Calu3 (cell line): ENCODE results near the gene SHISA7. TPM values are rescaled to one million over a fixed set of nuclear protein-coding genes. Genes with fewer than 3 reads are reported as not detected.

ENCODE experiments used
- BruUV-seq: library from RNA; stranded (reverse); fragments of 400-500 nt; replicated peaks from 2 replicates; lab custom pipeline; 2021; lab: Mats Ljungman, UMichigan
- CTCF ChIA-PET: fragments of 300-600 bp; sonication (Branson Sonifier 250); formaldehyde crosslinking; loops from one replicate; lab custom pipeline; 2022; ENCODE audit warnings: antibody characterized with exemption; lab: Charles Lee
- DNase-seq: peaks from one replicate; pipeline ENCODE4 v3.0.0; 2022
- H3K27ac Mint-ChIP-seq: one replicate; pipeline ENCODE4 v1.8.0; 2022; ENCODE audit warnings: mixed read lengths; ENCODE audit not compliant: unreplicated experiment
- H3K27me3 Mint-ChIP-seq: one replicate; pipeline ENCODE4 v1.8.0; 2022; ENCODE audit warnings: mixed read lengths; ENCODE audit not compliant: unreplicated experiment
- H3K36me3 Mint-ChIP-seq: one replicate; pipeline ENCODE4 v1.8.0; 2022; ENCODE audit warnings: mild to moderate bottlenecking, moderate library complexity, mixed read lengths; ENCODE audit not compliant: insufficient read depth, unreplicated experiment
- H3K4me1 Mint-ChIP-seq: one replicate; pipeline ENCODE4 v1.8.0; 2022; ENCODE audit warnings: mild to moderate bottlenecking, low read depth, mixed read lengths; ENCODE audit not compliant: unreplicated experiment
- H3K4me3 Mint-ChIP-seq: one replicate; pipeline ENCODE4 v1.8.0; 2022; ENCODE audit warnings: mild to moderate bottlenecking, low read depth, moderate library complexity, mixed read lengths; ENCODE audit not compliant: unreplicated experiment
- H3K9me3 Mint-ChIP-seq: one replicate; pipeline ENCODE4 v1.8.0; 2022; ENCODE audit warnings: low read depth, mixed read lengths; ENCODE audit not compliant: unreplicated experiment
- intact Hi-C: fragments of 100-400 bp; cut with micrococcal nuclease; formaldehyde crosslinking; loops from one replicate; pipeline ENCODE4 v1.10.0; 2022; ENCODE audit not compliant: unreplicated experiment
- total RNA-seq: library from RNA; stranded (reverse); gene quantifications from 2 replicates; pipeline ENCODE4 v1.2.3, GENCODE V29; 2022
- TF ChIP-seq, protein P1 (sequence below): fragments of 200-600 bp; IDR thresholded peaks from one replicate; pipeline ENCODE4 v1.8.0; 2022; ENCODE audit warnings: antibody characterized with exemption; ENCODE audit not compliant: unreplicated experiment

The SHISA7 gene
- total RNA-seq, 1 experiment from 2014 or later, result not detected

DNA sequence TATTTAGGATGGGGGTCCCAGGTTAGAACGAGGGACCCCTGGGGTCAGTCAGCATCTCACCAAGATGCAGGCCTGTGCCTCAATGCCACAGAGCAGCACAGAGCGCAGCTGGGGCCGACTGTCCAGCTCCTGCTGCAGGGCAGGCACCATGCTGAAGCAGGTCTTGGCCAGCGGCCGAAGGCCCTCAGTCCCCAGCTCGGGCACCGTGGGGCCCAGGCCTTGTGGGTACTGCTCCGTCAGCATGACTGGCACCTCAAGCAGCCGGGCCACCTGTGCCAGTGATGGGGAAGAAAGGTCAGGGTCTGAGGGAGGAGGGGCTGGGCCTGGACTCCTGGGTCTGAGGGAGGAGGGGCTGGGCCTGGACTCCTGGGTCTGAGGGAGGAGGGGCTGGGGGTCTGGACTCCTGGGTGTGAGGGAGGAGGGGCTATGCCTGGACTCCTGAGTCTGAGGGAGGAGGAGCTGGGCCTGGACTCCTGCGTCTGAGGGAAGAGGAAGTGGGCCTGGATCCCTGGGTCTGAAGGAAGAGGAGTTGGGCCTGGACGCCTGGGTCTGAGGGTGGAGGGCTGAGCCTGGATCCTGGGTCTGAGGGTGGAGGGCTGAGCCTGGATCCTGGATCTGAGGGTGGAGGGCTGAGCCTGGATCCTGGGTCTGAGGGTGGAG lies 12.6 kb upstream of the SHISA7 start:
- CTCF ChIA-PET, result no interaction called here
- BruUV-seq, result no TSS peak
- TF ChIP-seq, protein P1, sequence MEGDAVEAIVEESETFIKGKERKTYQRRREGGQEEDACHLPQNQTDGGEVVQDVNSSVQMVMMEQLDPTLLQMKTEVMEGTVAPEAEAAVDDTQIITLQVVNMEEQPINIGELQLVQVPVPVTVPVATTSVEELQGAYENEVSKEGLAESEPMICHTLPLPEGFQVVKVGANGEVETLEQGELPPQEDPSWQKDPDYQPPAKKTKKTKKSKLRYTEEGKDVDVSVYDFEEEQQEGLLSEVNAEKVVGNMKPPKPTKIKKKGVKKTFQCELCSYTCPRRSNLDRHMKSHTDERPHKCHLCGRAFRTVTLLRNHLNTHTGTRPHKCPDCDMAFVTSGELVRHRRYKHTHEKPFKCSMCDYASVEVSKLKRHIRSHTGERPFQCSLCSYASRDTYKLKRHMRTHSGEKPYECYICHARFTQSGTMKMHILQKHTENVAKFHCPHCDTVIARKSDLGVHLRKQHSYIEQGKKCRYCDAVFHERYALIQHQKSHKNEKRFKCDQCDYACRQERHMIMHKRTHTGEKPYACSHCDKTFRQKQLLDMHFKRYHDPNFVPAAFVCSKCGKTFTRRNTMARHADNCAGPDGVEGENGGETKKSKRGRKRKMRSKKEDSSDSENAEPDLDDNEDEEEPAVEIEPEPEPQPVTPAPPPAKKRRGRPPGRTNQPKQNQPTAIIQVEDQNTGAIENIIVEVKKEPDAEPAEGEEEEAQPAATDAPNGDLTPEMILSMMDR, result no peak

DNA sequence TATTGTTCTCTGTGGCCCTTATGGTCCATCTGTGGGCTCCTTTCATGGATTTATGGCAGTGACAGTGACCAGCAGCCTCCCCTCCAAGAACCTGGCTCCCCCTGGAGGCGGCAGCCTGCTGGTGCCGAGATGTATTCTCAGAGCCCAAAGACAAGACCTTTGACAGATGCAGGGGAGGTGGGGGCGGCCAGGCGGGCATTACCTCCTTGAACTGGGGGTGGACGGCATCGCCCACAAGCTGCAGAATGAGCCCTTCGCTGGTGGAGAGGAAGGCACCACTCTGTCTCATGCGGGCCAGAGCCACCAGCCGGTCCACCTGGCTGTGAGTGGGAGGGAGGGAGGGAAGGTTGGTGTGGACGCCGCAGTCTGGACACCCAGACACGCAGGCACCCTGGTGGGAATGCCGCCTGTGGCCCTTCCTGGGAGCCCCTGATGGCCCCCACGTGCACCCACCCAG lies 11.7 kb upstream of the SHISA7 start:
- peak; percentile 70 for DNase-seq
- H3K9me3 Mint-ChIP-seq, result no peaks in the 10 kb centered on the region
- no peak overlapping the region for H3K27ac Mint-ChIP-seq
- intact Hi-C loops, result no loop called here
- BruUV-seq, result no TSS peak
- peaks cover 17% of the 10 kb centered on the region for H3K36me3 Mint-ChIP-seq
- CTCF ChIA-PET, result interaction anchor here (1.1 kb wide), 1 partner anchor 13 kb away, joined by 3 read pairs; no protein-coding TSS in a partner anchor
- H3K4me3 Mint-ChIP-seq, result no peak overlapping the region
- peaks cover under 1% of the 10 kb centered on the region for H3K4me1 Mint-ChIP-seq
- TF ChIP-seq, protein P1, result peak; percentile 86
- peaks cover 17% of the 10 kb centered on the region for H3K27me3 Mint-ChIP-seq

More for the DNA sequence above, 12.6 kb upstream of the SHISA7 start:
- Mint-ChIP-seq H3K9me3 (no peaks in the 10 kb centered on the region), H3K4me1 (peaks cover 10% of the 10 kb centered on the region), H3K27ac (no peak overlapping the region), H3K36me3 (peaks cover 24% of the 10 kb centered on the region), H3K4me3 (no peak overlapping the region), H3K27me3 (peaks cover 17% of the 10 kb centered on the region)
- intact Hi-C loops, result no loop called here
- DNase-seq, result no peak

DNA sequence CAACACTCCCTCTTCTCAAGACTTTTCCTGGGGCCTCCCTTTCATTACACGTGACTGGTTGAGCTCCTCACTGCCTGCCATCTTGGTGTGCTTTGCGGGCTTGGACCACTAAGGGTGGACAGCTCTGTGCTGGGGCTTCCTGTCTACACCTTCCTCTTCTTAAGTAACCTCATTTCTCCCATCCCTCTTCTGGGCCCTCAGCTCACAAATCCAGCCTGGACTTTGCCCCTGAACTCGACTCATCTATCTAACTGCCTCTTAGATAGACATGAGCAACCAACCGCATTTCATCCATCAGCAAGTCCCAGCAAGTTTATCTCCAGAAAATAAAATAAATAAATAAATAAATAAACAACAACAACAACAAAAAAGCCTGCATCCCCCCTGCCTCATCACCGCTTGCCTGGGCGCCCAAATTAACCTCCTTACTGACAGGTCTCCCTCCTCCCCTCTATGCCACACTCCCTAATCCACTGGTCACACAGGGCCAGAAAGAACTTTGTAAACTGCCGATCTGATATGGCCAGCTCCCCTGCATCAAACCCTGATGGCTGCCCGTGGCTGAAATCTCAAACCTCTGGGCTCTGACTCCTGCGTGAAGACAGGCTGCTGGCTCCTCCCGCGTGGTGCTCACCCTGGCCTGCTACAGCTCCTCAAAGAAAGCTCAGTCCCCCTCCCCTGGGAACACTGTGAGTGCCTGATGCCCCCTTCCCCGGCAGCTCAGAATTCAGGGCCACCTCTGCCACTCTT lies 10.6 kb upstream of the SHISA7 start:
- no peaks in the 10 kb centered on the region for H3K4me1 Mint-ChIP-seq
- peaks cover 16% of the 10 kb centered on the region for H3K36me3 Mint-ChIP-seq
- no peak for DNase-seq
- TF ChIP-seq, protein P1, result no peak
- H3K27ac Mint-ChIP-seq, result peak overlapping the region; percentile 30
- intact Hi-C loops, result no loop called here
- CTCF ChIA-PET, result interaction anchor here (0.6 to 1.1 kb wide), 2 partner anchors 14 to 253 kb away, joined by 3 read pairs; no protein-coding TSS in a partner anchor
- no peak overlapping the region for H3K4me3 Mint-ChIP-seq
- H3K9me3 Mint-ChIP-seq, result no peaks in the 10 kb centered on the region
- no TSS peak for BruUV-seq
- peaks cover 17% of the 10 kb centered on the region for H3K27me3 Mint-ChIP-seq

DNA sequence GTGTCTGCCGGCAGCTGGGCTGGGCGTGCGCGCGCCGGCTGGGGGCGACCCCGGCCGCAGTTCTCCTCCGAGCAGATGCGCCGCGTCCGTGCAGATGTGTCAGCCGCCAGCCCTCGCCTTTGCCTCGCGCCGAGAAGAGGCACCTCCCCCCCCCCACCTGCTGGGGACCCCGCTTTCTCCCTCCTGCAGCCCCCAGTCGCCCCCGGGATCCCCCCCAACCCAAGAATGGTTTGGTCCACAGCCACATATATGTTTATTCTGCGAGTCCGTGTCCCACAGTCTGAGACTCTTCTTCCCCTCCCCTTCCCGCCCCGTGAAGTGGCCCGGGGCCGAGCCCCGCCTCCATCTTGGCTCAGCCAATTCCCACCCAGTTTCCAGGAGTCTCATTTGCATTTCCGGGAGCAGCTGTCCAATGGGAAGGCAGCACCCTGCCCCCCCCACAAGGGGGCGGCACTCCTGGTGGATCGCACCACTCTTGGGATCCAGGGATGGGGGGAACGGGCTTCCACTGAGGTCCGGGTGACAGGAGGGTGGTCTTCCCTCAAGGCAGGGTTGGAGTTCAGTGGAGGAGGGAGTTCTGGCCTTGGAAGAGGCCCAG lies 9.7 kb upstream of the SHISA7 start:
- H3K36me3 Mint-ChIP-seq, result peaks cover 16% of the 10 kb centered on the region
- TF ChIP-seq, protein P1, result peak; percentile 44
- H3K9me3 Mint-ChIP-seq, result no peaks in the 10 kb centered on the region
- no peak overlapping the region for H3K4me3 Mint-ChIP-seq
- H3K27ac Mint-ChIP-seq, result peak overlapping the region; percentile 30
- CTCF ChIA-PET, result interaction anchor here (0.6 kb wide), 1 partner anchor 252 kb away, joined by 3 read pairs; no protein-coding TSS in a partner anchor
- intact Hi-C loops, result no loop called here
- BruUV-seq, result no TSS peak
- no peak for DNase-seq
- peaks cover 17% of the 10 kb centered on the region for H3K27me3 Mint-ChIP-seq
- H3K4me1 Mint-ChIP-seq, result no peaks in the 10 kb centered on the region
